ENCODE results near the gene SLC25A47. TPM values are rescaled to one million over a fixed set of nuclear protein-coding genes. Genes with fewer than 3 reads are reported as not detected.
"Not testable (repeated sequence)": the region's sequence is repeated elsewhere in the genome, so short reads cannot be mapped to it uniquely, and the experiment has no call there.

SLC25A47 gene
- total and polyA plus RNA-seq, 2 experiments from 2014 or later = 0.09 TPM; not detected in 1

- Histone ChIP-seq H3K4me1 (ENCODE audit: low read depth) (no peaks in the 10 kb centered on the region), H3K27me3 (no peaks in the 10 kb centered on the region), H3K27ac (no peak overlapping the region), H3K36me3 (no peaks in the 10 kb centered on the region), H3K9me3 (ENCODE audit: low read depth) (no peaks in the 10 kb centered on the region), H3K4me3 (no peak overlapping the region)
- TF ChIP-seq CTCF (IDR thresholded peaks at IDR 0.05; ENCODE audit: low read depth, low read length) = no peak
- no peak for DNase-seq (ENCODE audit: low read depth in 1 of 2, low spot score in 1 of 2)
Measured at GRCh38 chr14:100339766-100340422, 16.8 kb downstream of the SLC25A47 start.

- no peaks in the 10 kb centered on the region for H3K9me3 ChIP-seq (ENCODE audit: low read depth)
- H3K27ac ChIP-seq = no peak overlapping the region
- no peak for TF ChIP-seq CTCF (IDR thresholded peaks at IDR 0.05; ENCODE audit: low read depth, low read length)
- no peaks in the 10 kb centered on the region for H3K27me3 ChIP-seq
- DNase-seq (ENCODE audit: low read depth in 1 of 2, low spot score in 1 of 2) = no peak
- no peaks in the 10 kb centered on the region for H3K4me1 ChIP-seq (ENCODE audit: low read depth)
- no peaks in the 10 kb centered on the region for H3K36me3 ChIP-seq
- H3K4me3 ChIP-seq = no peak overlapping the region
Measured at GRCh38 chr14:100340423-100340813, 17.3 kb downstream of the SLC25A47 start.

GRCh38 chr14:100341301-100342031, 18.3 kb downstream of the SLC25A47 start:
- TF ChIP-seq CTCF (IDR thresholded peaks at IDR 0.05; ENCODE audit: low read depth, low read length) = no peak
- Histone ChIP-seq H3K27me3 (no peaks in the 10 kb centered on the region), H3K36me3 (no peaks in the 10 kb centered on the region), H3K27ac (no peak overlapping the region), H3K9me3 (ENCODE audit: low read depth) (no peaks in the 10 kb centered on the region), H3K4me1 (ENCODE audit: low read depth) (no peaks in the 10 kb centered on the region), H3K4me3 (no peak overlapping the region)
- peak in 1 of 2 donors; percentile 68 for DNase-seq (ENCODE audit: low read depth in 1 of 2, low spot score in 1 of 2)

GRCh38 chr14:100342195-100342594, 19.1 kb downstream of the SLC25A47 start:
- Histone ChIP-seq H3K36me3 (no peaks in the 10 kb centered on the region), H3K27ac (no peak overlapping the region), H3K4me3 (no peak overlapping the region), H3K27me3 (no peaks in the 10 kb centered on the region), H3K4me1 (ENCODE audit: low read depth) (no peaks in the 10 kb centered on the region), H3K9me3 (ENCODE audit: low read depth) (no peaks in the 10 kb centered on the region)
- no peak for DNase-seq (ENCODE audit: low read depth in 1 of 2, low spot score in 1 of 2)
- TF ChIP-seq CTCF (IDR thresholded peaks at IDR 0.05; ENCODE audit: low read depth, low read length) = no peak

- H3K4me1 ChIP-seq (ENCODE audit: low read depth); H3K27me3 ChIP-seq; H3K36me3 ChIP-seq; DNase-seq (ENCODE audit: low read depth in 1 of 2, low spot score in 1 of 2); H3K9me3 ChIP-seq (ENCODE audit: low read depth); H3K4me3 ChIP-seq; H3K27ac ChIP-seq: not testable (repeated sequence)
Measured at GRCh38 chr14:100342826-100343225, 19.7 kb downstream of the SLC25A47 start.

- not testable (repeated sequence) for H3K36me3 ChIP-seq; H3K4me1 ChIP-seq (ENCODE audit: low read depth); H3K9me3 ChIP-seq (ENCODE audit: low read depth); DNase-seq (ENCODE audit: low read depth in 1 of 2, low spot score in 1 of 2); H3K4me3 ChIP-seq; H3K27me3 ChIP-seq; H3K27ac ChIP-seq
Measured at GRCh38 chr14:100344657-100345056, 21.5 kb downstream of the SLC25A47 start.
